NCI-H2029 treated with DMSO at 0.1 percent for 48 hours (cell line): ENCODE data around the gene EVC.

ENCODE experiments used
- DNase-seq: peaks from one replicate; lab custom pipeline; 2025; lab: John Stamatoyannopoulos, UW

EVC gene

GRCh38 chr4:5710961-5711478 lies at the start of gene EVC:
TSS of gene EVC (plus strand) at chr4:5711201. CDS start at chr4:5711381, 180 bp downstream.
- no peak for DNase-seq

DNA sequence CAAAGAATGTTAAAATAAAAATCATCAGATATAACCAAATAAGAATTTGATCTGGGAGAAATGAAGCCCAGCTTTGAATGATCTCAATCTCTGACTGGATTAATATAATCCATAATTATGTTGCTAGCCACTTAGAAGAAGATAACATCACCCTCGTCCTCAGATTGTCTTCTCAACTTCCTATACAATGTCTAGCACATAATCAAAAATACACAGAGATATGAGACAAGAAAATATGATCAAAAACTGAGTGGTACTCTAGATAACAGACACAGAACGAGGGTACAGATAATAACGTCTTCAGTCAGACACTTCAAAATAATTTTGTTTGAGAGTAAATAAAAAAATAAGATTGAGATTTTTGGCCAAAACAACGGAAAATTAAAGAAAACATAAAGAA lies 49.8 kb upstream of the EVC start:
- no peak for DNase-seq

GRCh38 chr4:5662555-5662954 lies 48.4 kb upstream of the EVC start:
- DNase-seq: no peak

DNA sequence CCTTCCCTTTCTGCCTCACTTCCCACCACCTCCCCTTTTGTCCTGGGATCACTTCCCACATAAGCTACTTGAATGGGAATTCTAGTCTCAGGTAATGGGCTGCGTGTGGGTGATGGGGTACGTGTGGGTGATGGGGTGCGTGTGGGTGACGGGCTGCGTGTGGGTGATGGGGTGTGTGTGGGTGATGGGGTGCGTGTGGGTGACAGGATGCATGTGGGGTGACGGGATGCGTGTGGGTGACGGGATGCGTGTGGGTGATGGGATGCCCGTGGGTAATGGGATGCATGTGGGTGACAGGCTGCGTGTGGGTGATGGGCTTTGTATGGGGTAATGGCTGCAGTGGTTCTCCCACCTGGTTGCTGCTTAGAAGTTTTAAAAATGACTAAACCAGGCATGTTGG lies 46.2 kb upstream of the EVC start:
- no peak for DNase-seq

DNA sequence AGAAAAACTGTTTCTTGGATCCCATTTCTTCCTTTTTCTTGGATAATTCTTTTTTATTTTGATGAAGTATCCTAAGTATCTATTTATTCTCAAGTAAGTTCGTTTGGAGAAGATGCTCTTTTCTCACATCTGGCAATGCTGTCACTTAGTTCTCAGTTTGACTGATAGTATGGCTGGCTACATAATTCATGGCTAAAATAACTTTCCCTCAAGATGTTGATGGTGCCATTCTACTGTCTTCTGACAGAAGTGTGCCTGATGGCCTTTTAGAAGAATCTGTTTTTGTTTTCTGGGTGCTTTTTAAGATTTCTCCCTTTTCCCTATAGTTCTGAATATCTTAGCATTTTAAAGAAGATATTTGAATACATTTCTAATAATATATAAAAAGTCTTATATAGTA lies 44.3 kb upstream of the EVC start:
- DNase-seq: no peak

DNA sequence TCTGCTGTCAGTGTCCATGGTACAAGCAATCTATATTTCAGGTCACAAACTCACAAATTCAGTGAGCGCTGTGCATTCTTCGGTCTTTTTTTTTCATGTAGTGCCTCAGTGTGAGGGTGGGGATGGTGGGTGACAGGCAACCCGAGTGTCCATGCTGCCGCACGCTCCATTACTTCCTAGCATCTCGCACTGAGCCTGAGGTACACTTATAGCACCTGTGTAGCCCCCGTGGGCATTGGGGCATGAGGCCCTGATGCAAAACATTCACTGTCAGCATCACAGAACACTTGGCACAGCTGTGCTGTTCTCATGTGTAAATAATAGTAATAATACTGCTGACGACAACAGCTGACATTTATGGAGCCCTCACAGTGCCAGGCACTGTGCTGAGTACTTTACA lies 34.2 kb upstream of the EVC start:
- no peak for DNase-seq

DNA sequence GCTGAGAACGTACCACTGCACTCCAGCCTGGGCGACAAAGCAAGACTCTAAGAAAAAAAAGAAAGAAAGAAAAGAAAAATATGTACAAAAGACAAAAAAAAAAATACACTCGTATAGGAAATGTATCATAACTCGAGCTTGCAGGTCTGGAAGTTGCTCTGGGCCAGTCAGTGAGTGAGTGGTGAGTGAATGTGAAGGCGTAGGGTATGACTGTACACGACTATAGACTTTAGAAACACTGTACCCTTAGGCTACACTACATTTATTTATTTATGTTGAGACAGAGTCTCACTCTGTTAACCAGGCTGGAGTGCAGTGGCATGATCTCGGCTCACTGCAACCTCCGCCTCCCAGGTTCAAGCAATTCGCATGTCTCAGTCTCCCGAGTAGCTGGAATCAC lies 32.0 kb upstream of the EVC start:
- no peak for DNase-seq

GRCh38 chr4:5683566-5683965 lies 27.4 kb upstream of the EVC start:
- DNase-seq: no peak

DNA sequence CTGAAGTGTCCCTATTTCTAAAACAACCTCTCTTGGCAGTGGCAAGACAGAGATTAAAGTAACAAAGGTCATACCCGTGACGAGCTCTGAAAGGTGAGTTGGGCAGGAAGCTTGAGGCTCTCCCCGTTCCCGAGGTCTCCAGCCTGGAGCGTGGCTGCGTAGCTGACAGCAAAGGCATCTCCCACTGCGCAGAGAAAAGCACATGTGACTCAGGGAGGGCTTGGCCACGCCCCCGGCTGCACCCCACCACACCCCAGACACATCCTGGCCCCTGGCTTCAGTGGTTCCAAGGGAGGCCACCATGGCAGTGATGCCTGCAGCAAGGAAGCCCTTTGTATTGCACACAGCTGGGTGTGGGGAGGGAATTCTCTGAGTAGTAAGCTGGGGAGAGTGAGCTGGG lies 25.7 kb upstream of the EVC start:
- no peak for DNase-seq

GRCh38 chr4:5686338-5686737 lies 24.7 kb upstream of the EVC start:
- no peak for DNase-seq

DNA sequence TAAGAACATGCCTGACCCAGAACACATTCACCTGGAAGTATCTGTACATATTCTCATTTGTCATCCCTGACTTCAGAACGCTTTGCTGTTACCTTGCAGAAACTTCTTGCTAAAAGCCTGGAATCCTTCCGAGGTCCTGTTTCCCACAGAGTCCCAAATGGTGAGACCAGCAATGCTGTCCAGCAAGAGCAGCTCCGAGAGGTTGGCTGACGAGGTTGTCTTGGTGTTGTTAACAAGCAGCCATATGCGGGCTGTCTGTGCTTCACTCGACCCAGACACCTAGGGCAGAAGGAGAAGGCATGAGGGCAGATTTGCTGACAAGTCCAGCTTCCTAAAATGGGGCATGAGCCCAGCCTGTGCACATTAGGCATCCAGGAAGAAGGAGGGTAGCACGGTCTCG lies 21.9 kb upstream of the EVC start:
- DNase-seq: no peak

GRCh38 chr4:5691491-5692132 lies 19.4 kb upstream of the EVC start:
- no peak for DNase-seq

- no peak for DNase-seq
Measured at GRCh38 chr4:5693871-5694270, 17.1 kb upstream of the EVC start.

DNA sequence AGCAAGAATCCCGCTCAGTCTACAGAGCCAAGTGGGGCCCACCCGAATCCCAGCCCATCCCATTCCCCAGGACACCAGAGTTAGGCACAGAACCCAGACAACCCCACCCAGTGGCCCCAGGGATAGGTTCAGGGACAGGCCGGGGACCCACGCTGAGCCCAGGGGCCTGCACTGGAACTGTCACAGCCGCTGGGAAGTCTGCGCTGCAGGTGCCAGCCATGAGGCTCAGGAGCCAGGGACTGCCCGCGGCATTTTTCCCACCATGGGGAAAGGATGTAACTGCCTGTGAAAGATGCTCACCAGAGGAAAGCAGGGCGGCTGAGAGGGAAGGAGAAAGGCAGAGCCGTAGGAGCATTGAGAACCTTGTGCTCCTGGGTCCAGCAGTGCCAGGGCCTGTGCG lies 14.7 kb upstream of the EVC start:
- no peak for DNase-seq

DNA sequence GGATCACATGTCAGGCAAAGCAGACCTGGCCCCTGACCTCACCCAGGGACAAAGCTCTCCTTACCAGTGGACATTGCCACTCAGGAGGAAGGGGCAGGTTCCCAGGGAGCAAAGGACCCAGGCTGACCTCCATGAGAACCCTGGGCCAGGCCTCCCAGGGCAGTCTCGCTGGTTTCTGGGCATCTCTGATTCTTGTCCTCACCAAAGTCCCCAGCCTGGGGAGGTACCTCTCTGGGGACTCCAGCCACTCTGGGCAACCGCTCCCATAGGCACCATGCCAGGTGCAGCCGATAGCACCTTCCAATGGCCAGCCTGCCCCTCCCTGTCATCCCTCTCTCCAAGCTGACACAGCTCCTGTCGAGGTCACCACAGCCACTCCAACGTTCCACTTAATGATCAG lies 10.5 kb upstream of the EVC start:
- DNase-seq: no peak

GRCh38 chr4:5701971-5702370 lies 9.0 kb upstream of the EVC start:
- no peak for DNase-seq

DNA sequence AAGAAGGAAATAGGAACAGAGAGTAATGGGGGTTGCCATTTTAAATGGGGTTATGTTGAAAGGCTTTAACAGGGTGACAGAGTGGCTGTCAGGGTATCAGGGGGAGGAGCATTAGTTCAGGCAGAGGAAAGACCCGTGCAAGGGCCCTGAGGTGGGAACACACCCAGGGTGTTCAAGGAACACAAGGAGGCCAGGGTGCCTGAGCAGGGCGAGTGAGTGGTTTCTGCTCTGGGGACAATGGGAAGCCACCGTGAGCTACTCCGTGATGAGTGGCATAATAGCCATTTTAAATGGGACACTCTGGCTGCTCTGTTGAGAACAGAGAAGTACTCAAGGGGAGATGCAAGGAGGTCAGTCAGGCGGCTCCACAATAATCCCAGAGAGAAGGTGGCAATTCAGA lies 7.2 kb upstream of the EVC start:
- DNase-seq: no peak

DNA sequence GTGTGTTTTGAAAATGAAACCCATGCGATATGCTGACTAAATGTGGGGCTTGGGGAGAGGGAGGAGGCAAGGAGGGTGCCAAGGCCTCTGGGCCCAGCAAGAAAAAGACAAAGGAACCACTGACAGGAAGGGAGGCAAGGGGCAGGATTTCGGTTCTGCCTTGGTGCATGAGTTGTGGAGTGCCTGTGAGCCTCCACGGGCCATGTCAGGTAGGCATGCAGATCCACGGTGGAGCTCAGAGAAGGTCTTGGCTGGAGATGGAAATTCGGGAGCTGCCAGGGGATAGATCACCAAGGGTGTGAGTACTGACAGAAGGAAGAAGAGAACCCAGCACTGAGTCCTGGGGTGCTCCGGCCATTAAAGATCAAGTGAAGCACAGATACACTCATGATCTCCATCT lies 6.7 kb upstream of the EVC start:
- no peak for DNase-seq

- DNase-seq: no peak
Measured at GRCh38 chr4:5705647-5706320, 5.2 kb upstream of the EVC start.

DNA sequence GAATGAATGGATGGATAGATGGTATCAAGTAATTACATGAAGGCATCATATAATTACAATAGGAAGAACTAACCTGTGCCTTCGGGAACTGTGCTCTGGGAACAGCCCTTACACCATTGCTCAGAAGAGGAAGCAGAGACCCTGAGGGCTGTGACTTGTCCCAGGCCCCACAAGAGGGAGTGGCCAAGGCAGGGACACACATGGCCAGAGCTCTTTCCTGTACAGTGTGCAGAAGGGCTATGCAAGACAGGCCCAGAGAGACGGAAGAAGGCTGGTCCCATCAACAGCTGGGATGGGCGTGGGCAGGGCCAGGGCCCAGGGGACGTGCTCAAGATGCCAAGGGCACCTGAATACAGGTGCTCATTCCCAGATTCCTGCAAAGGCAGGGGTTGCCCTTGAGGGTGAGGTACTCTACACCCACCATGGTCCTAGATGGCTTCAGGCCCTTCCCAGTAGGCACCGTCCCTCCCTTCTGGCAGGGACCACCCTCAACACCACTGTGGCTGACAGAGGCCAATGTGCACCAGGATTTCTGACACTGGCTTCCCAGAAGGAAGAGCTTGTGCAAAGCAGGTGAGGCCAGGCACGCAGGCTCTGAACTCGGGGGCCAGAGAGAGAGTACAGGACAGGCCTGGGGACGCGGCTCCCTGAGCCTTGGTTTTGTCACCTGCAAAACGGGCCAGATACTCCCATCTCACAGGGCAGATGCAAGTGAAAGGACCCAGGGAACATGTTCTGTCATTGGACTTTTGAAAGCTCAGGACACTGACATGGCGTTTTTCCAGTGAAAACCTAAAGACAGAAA lies 4.3 kb upstream of the EVC start:
- DNase-seq: no peak

DNA sequence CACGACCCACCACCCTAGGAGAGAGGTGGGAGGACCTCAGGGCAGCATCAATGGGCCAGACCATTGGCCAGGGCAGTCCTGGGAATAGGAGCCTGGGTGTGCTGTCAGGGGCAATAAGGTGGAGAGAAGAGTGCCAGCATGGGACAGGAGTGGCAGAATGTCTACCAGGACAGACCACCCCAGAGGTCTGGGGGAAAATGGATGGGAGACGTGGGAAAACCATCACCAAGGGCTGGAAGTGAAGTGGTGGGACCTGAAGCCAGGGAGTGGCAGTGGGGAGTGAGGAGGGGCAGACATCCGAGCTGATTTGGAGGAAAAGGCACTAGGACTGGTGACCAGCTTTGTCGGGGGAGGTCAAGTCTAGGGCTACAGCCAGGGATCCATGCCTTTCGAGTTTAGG lies 3.6 kb upstream of the EVC start:
- no peak for DNase-seq

DNA sequence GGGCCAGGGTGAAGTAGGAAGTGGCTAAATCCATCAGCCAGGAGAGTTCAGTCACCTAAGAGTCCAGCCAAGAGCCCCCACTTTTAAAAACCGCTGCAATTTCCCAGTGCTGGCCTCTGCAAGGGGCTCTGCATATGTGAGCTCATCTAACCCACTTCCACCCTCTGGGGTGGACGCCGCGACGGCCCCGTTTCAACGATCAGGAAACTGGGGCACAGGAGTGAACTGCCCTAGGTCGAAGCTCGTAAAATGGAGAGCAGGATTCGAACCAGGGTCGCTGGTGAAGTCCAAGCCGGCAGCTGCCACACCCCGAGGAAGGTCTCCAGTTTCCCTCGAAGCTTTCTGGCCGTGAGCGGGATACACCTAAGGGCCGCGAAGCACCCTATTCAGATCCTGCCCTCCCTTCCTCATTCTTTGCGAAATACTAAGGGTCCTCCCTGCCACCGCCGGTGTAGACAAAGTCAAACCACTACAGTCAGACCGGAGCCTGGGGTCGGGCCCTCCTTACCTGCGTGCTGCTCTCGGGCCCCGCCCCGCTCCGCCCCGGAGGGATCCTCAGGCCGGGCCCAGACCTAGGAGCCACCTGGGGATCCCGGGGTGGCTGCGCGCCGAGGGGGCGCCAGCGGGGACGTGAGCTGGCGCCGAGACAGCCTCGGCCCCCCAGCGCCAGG lies 3.1 kb upstream of the EVC start:
- no peak for DNase-seq
